ENCODE data around the gene SUGP2. TPM values are rescaled to one million over a fixed set of nuclear protein-coding genes. Genes with fewer than 3 reads are reported as not detected.

Gene SUGP2
- total and polyA plus RNA-seq, 2 of the 13 experiments (the other 11 are each of a cell fraction or from before 2014, with no cell fraction given): 40.6 to 57.7 TPM

GRCh38 chr19:19076476-19076875 is 43.2 kb upstream of the SUGP2 start:
- no peaks in the 10 kb centered on the region for H4K20me1 ChIP-seq (ENCODE audit: insufficient read depth, low read length)
- ChIA-PET POLR2A (interaction anchor here (1.2 kb wide), 1 partner anchor 23 kb away, joined by 3 read pairs; no protein-coding TSS in a partner anchor), CTCF (ENCODE audit: low intra/inter-chr PET ratio, low total read pairs) (no interaction called here)
- intact Hi-C loops (cut with micrococcal nuclease; ENCODE audit: unreplicated experiment): no loop called here
- no TSS peak for BruUV-seq (replicated peaks)
- H3K4me2 ChIP-seq (ENCODE audit: low read depth, low read length): no peak overlapping the region
- peaks cover 0 to 5% of the 10 kb centered on the region in 2 experiments; a peak in 3 of 5 replicates for H3K36me3 ChIP-seq (replicated peaks in 1 of 2; ENCODE audit: control insufficient read depth in 1 of 2, insufficient read depth in 2 of 2, low read length in 2 of 2)
- DNase-seq (ENCODE audit: low spot score) (no peak), FAIRE-seq (no peak), ATAC-seq (no peak)
- no peaks in the 10 kb centered on the region for H3K9me3 ChIP-seq (ENCODE audit: low read length)
- TF ChIP-seq NFIB (CRISPR knock-in tag; IDR thresholded peaks at IDR 0.05; ENCODE audit: borderline replicate concordance) (no peak), MIXL1 (CRISPR knock-in tag; IDR thresholded peaks at IDR 0.05) (no peak), NCOA1 (CRISPR knock-in tag; IDR thresholded peaks at IDR 0.05) (no peak), ZBTB42 (CRISPR knock-in tag; IDR thresholded peaks at IDR 0.05) (no peak), ZBTB7A (CRISPR knock-in tag; IDR thresholded peaks at IDR 0.05) (no peak), CHCHD3 (CRISPR knock-in tag; IDR thresholded peaks at IDR 0.05) (no peak), PBX3 (CRISPR knock-in tag; IDR thresholded peaks at IDR 0.05; ENCODE audit: borderline replicate concordance) (no peak), HNF4A (CRISPR knock-in tag; IDR thresholded peaks at IDR 0.05) (no peak), ZNF75D (CRISPR knock-in tag; IDR thresholded peaks at IDR 0.05; ENCODE audit: borderline replicate concordance) (no peak), SKIL (CRISPR knock-in tag; IDR thresholded peaks at IDR 0.05; ENCODE audit: borderline replicate concordance) (no peak), ZNF282 (IDR thresholded peaks at IDR 0.05; ENCODE audit: partially characterized antibody) (no peak), TBX3 (IDR thresholded peaks at IDR 0.05; ENCODE audit: borderline replicate concordance) (no peak), RBM39 (IDR thresholded peaks at IDR 0.05; ENCODE audit: low read depth, low read length, poor library complexity, severe bottlenecking) (no peak), MED8 (CRISPR knock-in tag; IDR thresholded peaks at IDR 0.05; ENCODE audit: insufficient replicate concordance) (no peak), ZFYVE20 (CRISPR knock-in tag; IDR thresholded peaks at IDR 0.05; ENCODE audit: borderline replicate concordance, low read depth) (no peak), GMEB1 (CRISPR knock-in tag; IDR thresholded peaks at IDR 0.05; ENCODE audit: borderline replicate concordance) (no peak)
- H3K9ac ChIP-seq (ENCODE audit: insufficient read depth, low read depth, low read length): no peak overlapping the region
- in situ Hi-C loops (cut with HindIII; ENCODE audit: extremely low pct_ligation_motif_present, low pct_unique_long_range_greater_than_20kb): no loop called here
- H3K27ac ChIP-seq (ENCODE audit: extremely low read length, insufficient read depth, low read length): no peak overlapping the region
- no peak overlapping the region for H3K4me3 ChIP-seq (replicated peaks in 1 of 3; ENCODE audit: insufficient read depth in 1 of 3, low read depth in 2 of 3, low read length in 3 of 3)
- H3K27me3 ChIP-seq (ENCODE audit: control insufficient read depth in 1 of 2, insufficient read depth in 2 of 2, low read length in 2 of 2): no peaks in the 10 kb centered on the region
- no peak overlapping the region for H2AFZ ChIP-seq (ENCODE audit: low read length)
- no peaks in the 10 kb centered on the region for H3K4me1 ChIP-seq (ENCODE audit: insufficient read depth, low read length)
- no peaks in the 10 kb centered on the region for H3K79me2 ChIP-seq (ENCODE audit: insufficient read depth, low read length)
- 100% methylated on average over 1 of the region's 1 CpG for WGBS (ENCODE audit: low lambda C conversion rate)
